Gastroesophageal sphincter (tissue), 3 donors: ENCODE results near the gene PPM1L.

Source experiments
- POLR2A ChIP-seq, 2 donors: fragments of 450-650 bp; IDR thresholded peaks; one replicate each; pipeline ENCODE4 v1.6.1; 2017; ENCODE audit warnings: antibody characterized with exemption in 2 of 2, mild to moderate bottlenecking in 2 of 2, moderate library complexity in 1 of 2
- POLR2AphosphoS5 ChIP-seq: sonication (generic); formaldehyde crosslinking; IDR thresholded peaks from one replicate; pipeline ENCODE4 v1.6.1; 2017; ENCODE audit warnings: antibody characterized with exemption
- TF ChIP-seq, protein P1 (sequence below), 4 experiments: fragments of 200-600 bp in 2 of 4; fragments of 450-650 bp in 2 of 4; sonication (generic) in 1 of 4; IDR thresholded peaks; one replicate each; pipeline ENCODE4 v1.5.1; 2017 to 2019; ENCODE audit warnings: antibody characterized with exemption in 4 of 4, mild to moderate bottlenecking in 2 of 4, moderate library complexity in 2 of 4

- TF ChIP-seq, protein P1, sequence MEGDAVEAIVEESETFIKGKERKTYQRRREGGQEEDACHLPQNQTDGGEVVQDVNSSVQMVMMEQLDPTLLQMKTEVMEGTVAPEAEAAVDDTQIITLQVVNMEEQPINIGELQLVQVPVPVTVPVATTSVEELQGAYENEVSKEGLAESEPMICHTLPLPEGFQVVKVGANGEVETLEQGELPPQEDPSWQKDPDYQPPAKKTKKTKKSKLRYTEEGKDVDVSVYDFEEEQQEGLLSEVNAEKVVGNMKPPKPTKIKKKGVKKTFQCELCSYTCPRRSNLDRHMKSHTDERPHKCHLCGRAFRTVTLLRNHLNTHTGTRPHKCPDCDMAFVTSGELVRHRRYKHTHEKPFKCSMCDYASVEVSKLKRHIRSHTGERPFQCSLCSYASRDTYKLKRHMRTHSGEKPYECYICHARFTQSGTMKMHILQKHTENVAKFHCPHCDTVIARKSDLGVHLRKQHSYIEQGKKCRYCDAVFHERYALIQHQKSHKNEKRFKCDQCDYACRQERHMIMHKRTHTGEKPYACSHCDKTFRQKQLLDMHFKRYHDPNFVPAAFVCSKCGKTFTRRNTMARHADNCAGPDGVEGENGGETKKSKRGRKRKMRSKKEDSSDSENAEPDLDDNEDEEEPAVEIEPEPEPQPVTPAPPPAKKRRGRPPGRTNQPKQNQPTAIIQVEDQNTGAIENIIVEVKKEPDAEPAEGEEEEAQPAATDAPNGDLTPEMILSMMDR (IDR thresholded peaks at IDR 0.05) = no peak
- TF ChIP-seq POLR2A (IDR thresholded peaks at IDR 0.05) (no peak), POLR2AphosphoS5 (no peak)
Measured at GRCh38 chr3:160904691-160905090, 148.7 kb downstream of the PPM1L start.
